ENCODE results near the gene LHPP.

The LHPP gene

GRCh38 chr10:124470544-124471434 is 9.2 kb downstream of the LHPP start:
- ATAC-seq (no peak), DNase-seq (no peak)

GRCh38 chr10:124472071-124472470 is 10.4 kb downstream of the LHPP start:
- no peak for ATAC-seq

GRCh38 chr10:124473070-124473469 is 11.4 kb downstream of the LHPP start:
- no peak for ATAC-seq
- no peak for DNase-seq

More at GRCh38 chr10:124472071-124472470, 10.4 kb downstream of the LHPP start:
- no peak for DNase-seq

- ATAC-seq: no peak
- no peak for DNase-seq
Measured at GRCh38 chr10:124474514-124475070, 13.0 kb downstream of the LHPP start.

- ATAC-seq (no peak), DNase-seq (no peak)
Measured at GRCh38 chr10:124476043-124476725, 14.6 kb downstream of the LHPP start.

GRCh38 chr10:124477614-124478363 is 16.2 kb downstream of the LHPP start:
- ATAC-seq (no peak), DNase-seq (no peak)

- ATAC-seq (no peak), DNase-seq (no peak)
Measured at GRCh38 chr10:124478515-124478914, 16.9 kb downstream of the LHPP start.

- ATAC-seq (no peak), DNase-seq (no peak)
Measured at GRCh38 chr10:124480860-124481259, 19.2 kb downstream of the LHPP start.

GRCh38 chr10:124481717-124482116 is 20.1 kb downstream of the LHPP start:
- DNase-seq: no peak
- ATAC-seq: no peak

- ATAC-seq (no peak), DNase-seq (no peak)
Measured at GRCh38 chr10:124482236-124482800, 20.7 kb downstream of the LHPP start.

- no peak for ATAC-seq
- DNase-seq: no peak
Measured at GRCh38 chr10:124482876-124483275, 21.3 kb downstream of the LHPP start.

GRCh38 chr10:124484031-124484430 is 22.4 kb downstream of the LHPP start:
- ATAC-seq (no peak), DNase-seq (no peak)

- DNase-seq (no peak), ATAC-seq (no peak)
Measured at GRCh38 chr10:124484661-124485060, 23.0 kb downstream of the LHPP start.

GRCh38 chr10:124486635-124487034 is 25.0 kb downstream of the LHPP start:
- DNase-seq (no peak), ATAC-seq (no peak)

GRCh38 chr10:124491105-124491504 is 29.5 kb downstream of the LHPP start:
- DNase-seq (no peak), ATAC-seq (no peak)

GRCh38 chr10:124492266-124492665 is 30.6 kb downstream of the LHPP start:
- ATAC-seq (no peak), DNase-seq (no peak)

GRCh38 chr10:124493214-124493882 is 31.7 kb downstream of the LHPP start:
- ATAC-seq (no peak), DNase-seq (no peak)

GRCh38 chr10:124494046-124494807 is 32.6 kb downstream of the LHPP start:
- ATAC-seq (no peak), DNase-seq (peak; percentile 21)

GRCh38 chr10:124495162-124495561 is 33.5 kb downstream of the LHPP start:
- ATAC-seq (no peak), DNase-seq (no peak)

GRCh38 chr10:124495725-124496124 is 34.1 kb downstream of the LHPP start:
- ATAC-seq: no peak

GRCh38 chr10:124496150-124496549 is 34.5 kb downstream of the LHPP start:
- ATAC-seq: no peak
- DNase-seq: no peak

More at GRCh38 chr10:124495725-124496124, 34.1 kb downstream of the LHPP start:
- no peak for DNase-seq
